Measurements from ENCODE around the gene MAP3K4.

Gene MAP3K4

GRCh38 chr6:160998217-160998616 lies 6.6 kb downstream of the MAP3K4 start:
- TF ChIP-seq PAX5 (IDR thresholded peaks at IDR 0.05; ENCODE audit: insufficient read depth, low read length, severe bottlenecking) (no peak), POLR2A (IDR thresholded peaks at IDR 0.05; ENCODE audit: low read depth, low read length) (no peak), SPI1 (IDR thresholded peaks at IDR 0.05; ENCODE audit: low read depth, low read length) (no peak), TAF1 (IDR thresholded peaks at IDR 0.05; ENCODE audit: low read depth, low read length) (no peak), POLR2AphosphoS5 (IDR thresholded peaks at IDR 0.05; ENCODE audit: low read depth, low read length) (no peak), POU2F2 (IDR thresholded peaks at IDR 0.05; ENCODE audit: low read depth, low read length) (no peak)
- DNase-seq (ENCODE audit: insufficient read length, low spot score) (no peak), FAIRE-seq (no peak)

- DNase-seq (ENCODE audit: insufficient read length, low spot score): no peak
- TF ChIP-seq PAX5 (IDR thresholded peaks at IDR 0.05; ENCODE audit: insufficient read depth, low read length, severe bottlenecking) (no peak), POLR2AphosphoS5 (IDR thresholded peaks at IDR 0.05; ENCODE audit: low read depth, low read length) (no peak), POU2F2 (IDR thresholded peaks at IDR 0.05; ENCODE audit: low read depth, low read length) (no peak), POLR2A (IDR thresholded peaks at IDR 0.05; ENCODE audit: low read depth, low read length) (no peak), SPI1 (IDR thresholded peaks at IDR 0.05; ENCODE audit: low read depth, low read length) (no peak), TAF1 (IDR thresholded peaks at IDR 0.05; ENCODE audit: low read depth, low read length) (no peak)
- no peak for FAIRE-seq
Observed at GRCh38 chr6:160998766-160999165, 7.2 kb downstream of the MAP3K4 start.

- no peak for FAIRE-seq
Observed at GRCh38 chr6:160999516-160999915, 7.9 kb downstream of the MAP3K4 start.

GRCh38 chr6:161000632-161001031 lies 9.1 kb downstream of the MAP3K4 start:
- peak; percentile 35 for FAIRE-seq
- DNase-seq (ENCODE audit: insufficient read length, low spot score): no peak
- TF ChIP-seq SPI1 (IDR thresholded peaks at IDR 0.05; ENCODE audit: low read depth, low read length) (no peak), POLR2A (IDR thresholded peaks at IDR 0.05; ENCODE audit: low read depth, low read length) (no peak), POLR2AphosphoS5 (IDR thresholded peaks at IDR 0.05; ENCODE audit: low read depth, low read length) (no peak), PAX5 (IDR thresholded peaks at IDR 0.05; ENCODE audit: insufficient read depth, low read length, severe bottlenecking) (no peak), TAF1 (IDR thresholded peaks at IDR 0.05; ENCODE audit: low read depth, low read length) (no peak), POU2F2 (IDR thresholded peaks at IDR 0.05; ENCODE audit: low read depth, low read length) (no peak)

More at GRCh38 chr6:160999516-160999915, 7.9 kb downstream of the MAP3K4 start:
- TF ChIP-seq POLR2AphosphoS5 (IDR thresholded peaks at IDR 0.05; ENCODE audit: low read depth, low read length) (no peak), POU2F2 (IDR thresholded peaks at IDR 0.05; ENCODE audit: low read depth, low read length) (no peak), PAX5 (IDR thresholded peaks at IDR 0.05; ENCODE audit: insufficient read depth, low read length, severe bottlenecking) (no peak), POLR2A (IDR thresholded peaks at IDR 0.05; ENCODE audit: low read depth, low read length) (no peak), SPI1 (IDR thresholded peaks at IDR 0.05; ENCODE audit: low read depth, low read length) (no peak), TAF1 (IDR thresholded peaks at IDR 0.05; ENCODE audit: low read depth, low read length) (no peak)
- DNase-seq (ENCODE audit: insufficient read length, low spot score): no peak

GRCh38 chr6:161001421-161001820 lies 9.9 kb downstream of the MAP3K4 start:
- no peak for DNase-seq (ENCODE audit: insufficient read length, low spot score)
- FAIRE-seq: no peak
- TF ChIP-seq PAX5 (IDR thresholded peaks at IDR 0.05; ENCODE audit: insufficient read depth, low read length, severe bottlenecking) (no peak), POLR2A (IDR thresholded peaks at IDR 0.05; ENCODE audit: low read depth, low read length) (no peak), POLR2AphosphoS5 (IDR thresholded peaks at IDR 0.05; ENCODE audit: low read depth, low read length) (no peak), POU2F2 (IDR thresholded peaks at IDR 0.05; ENCODE audit: low read depth, low read length) (no peak), SPI1 (IDR thresholded peaks at IDR 0.05; ENCODE audit: low read depth, low read length) (no peak), TAF1 (IDR thresholded peaks at IDR 0.05; ENCODE audit: low read depth, low read length) (no peak)

- no peak for TF ChIP-seq PAX5 (IDR thresholded peaks at IDR 0.05; ENCODE audit: insufficient read depth, low read length, severe bottlenecking)
- TF ChIP-seq POU2F2 (IDR thresholded peaks at IDR 0.05; ENCODE audit: low read depth, low read length): no peak
- no peak for TF ChIP-seq POLR2AphosphoS5 (IDR thresholded peaks at IDR 0.05; ENCODE audit: low read depth, low read length)
- no peak for TF ChIP-seq SPI1 (IDR thresholded peaks at IDR 0.05; ENCODE audit: low read depth, low read length)
- no peak for TF ChIP-seq POLR2A (IDR thresholded peaks at IDR 0.05; ENCODE audit: low read depth, low read length)
- TF ChIP-seq TAF1 (IDR thresholded peaks at IDR 0.05; ENCODE audit: low read depth, low read length): no peak
- no peak for DNase-seq (ENCODE audit: insufficient read length, low spot score)
- no peak for FAIRE-seq
Observed at GRCh38 chr6:161003336-161003735, 11.8 kb downstream of the MAP3K4 start.

GRCh38 chr6:161008245-161008644 lies 16.7 kb downstream of the MAP3K4 start:
- no peak for FAIRE-seq
- DNase-seq (ENCODE audit: insufficient read length, low spot score): no peak
- TF ChIP-seq PAX5 (IDR thresholded peaks at IDR 0.05; ENCODE audit: insufficient read depth, low read length, severe bottlenecking) (no peak), SPI1 (IDR thresholded peaks at IDR 0.05; ENCODE audit: low read depth, low read length) (no peak), POLR2AphosphoS5 (IDR thresholded peaks at IDR 0.05; ENCODE audit: low read depth, low read length) (no peak), POU2F2 (IDR thresholded peaks at IDR 0.05; ENCODE audit: low read depth, low read length) (no peak), POLR2A (IDR thresholded peaks at IDR 0.05; ENCODE audit: low read depth, low read length) (no peak)

GRCh38 chr6:161009991-161010390 lies 18.4 kb downstream of the MAP3K4 start:
- TF ChIP-seq POLR2A (IDR thresholded peaks at IDR 0.05; ENCODE audit: low read depth, low read length): no peak
- no peak for TF ChIP-seq POU2F2 (IDR thresholded peaks at IDR 0.05; ENCODE audit: low read depth, low read length)
- no peak for TF ChIP-seq TAF1 (IDR thresholded peaks at IDR 0.05; ENCODE audit: low read depth, low read length)
- no peak for TF ChIP-seq PAX5 (IDR thresholded peaks at IDR 0.05; ENCODE audit: insufficient read depth, low read length, severe bottlenecking)
- TF ChIP-seq POLR2AphosphoS5 (IDR thresholded peaks at IDR 0.05; ENCODE audit: low read depth, low read length): no peak
- TF ChIP-seq SPI1 (IDR thresholded peaks at IDR 0.05; ENCODE audit: low read depth, low read length): no peak
- FAIRE-seq (no peak), DNase-seq (ENCODE audit: insufficient read length, low spot score) (no peak)

GRCh38 chr6:161010418-161010817 lies 18.8 kb downstream of the MAP3K4 start:
- DNase-seq (ENCODE audit: insufficient read length, low spot score): no peak
- no peak for FAIRE-seq
- TF ChIP-seq PAX5 (IDR thresholded peaks at IDR 0.05; ENCODE audit: insufficient read depth, low read length, severe bottlenecking) (no peak), SPI1 (IDR thresholded peaks at IDR 0.05; ENCODE audit: low read depth, low read length) (no peak), POLR2A (IDR thresholded peaks at IDR 0.05; ENCODE audit: low read depth, low read length) (no peak), TAF1 (IDR thresholded peaks at IDR 0.05; ENCODE audit: low read depth, low read length) (no peak), POLR2AphosphoS5 (IDR thresholded peaks at IDR 0.05; ENCODE audit: low read depth, low read length) (no peak), POU2F2 (IDR thresholded peaks at IDR 0.05; ENCODE audit: low read depth, low read length) (no peak)
